Measurements from ENCODE around the gene MRC1. TPM values are rescaled to one million over a fixed set of nuclear protein-coding genes. Genes with fewer than 3 reads are reported as not detected.

Gene MRC1
- total RNA-seq, 1 donor from 2014 or later = 0.80 TPM

GRCh38 chr10:17782921-17783665 is 26.1 kb upstream of the MRC1 start:
- Mint-ChIP-seq H3K36me3 (no peaks in the 10 kb centered on the region), H3K27me3 (peaks cover 3% of the 10 kb centered on the region), H3K4me3 (no peak overlapping the region), H3K27ac (peak overlapping the region; percentile 34), H3K9me3 (no peaks in the 10 kb centered on the region), H3K4me1 (ENCODE audit: unreplicated experiment) (peaks cover 35% of the 10 kb centered on the region)
- no peak for DNase-seq (ENCODE audit: extremely low spot score, unreplicated experiment)
- TF ChIP-seq, protein P1, sequence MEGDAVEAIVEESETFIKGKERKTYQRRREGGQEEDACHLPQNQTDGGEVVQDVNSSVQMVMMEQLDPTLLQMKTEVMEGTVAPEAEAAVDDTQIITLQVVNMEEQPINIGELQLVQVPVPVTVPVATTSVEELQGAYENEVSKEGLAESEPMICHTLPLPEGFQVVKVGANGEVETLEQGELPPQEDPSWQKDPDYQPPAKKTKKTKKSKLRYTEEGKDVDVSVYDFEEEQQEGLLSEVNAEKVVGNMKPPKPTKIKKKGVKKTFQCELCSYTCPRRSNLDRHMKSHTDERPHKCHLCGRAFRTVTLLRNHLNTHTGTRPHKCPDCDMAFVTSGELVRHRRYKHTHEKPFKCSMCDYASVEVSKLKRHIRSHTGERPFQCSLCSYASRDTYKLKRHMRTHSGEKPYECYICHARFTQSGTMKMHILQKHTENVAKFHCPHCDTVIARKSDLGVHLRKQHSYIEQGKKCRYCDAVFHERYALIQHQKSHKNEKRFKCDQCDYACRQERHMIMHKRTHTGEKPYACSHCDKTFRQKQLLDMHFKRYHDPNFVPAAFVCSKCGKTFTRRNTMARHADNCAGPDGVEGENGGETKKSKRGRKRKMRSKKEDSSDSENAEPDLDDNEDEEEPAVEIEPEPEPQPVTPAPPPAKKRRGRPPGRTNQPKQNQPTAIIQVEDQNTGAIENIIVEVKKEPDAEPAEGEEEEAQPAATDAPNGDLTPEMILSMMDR (conservative IDR thresholded peaks at IDR 0.05) = no peak

- Mint-ChIP-seq H3K9me3 (no peaks in the 10 kb centered on the region), H3K4me3 (no peak overlapping the region), H3K4me1 (ENCODE audit: unreplicated experiment) (peaks cover 35% of the 10 kb centered on the region), H3K27me3 (peaks cover 3% of the 10 kb centered on the region), H3K27ac (no peak overlapping the region), H3K36me3 (no peaks in the 10 kb centered on the region)
- DNase-seq (ENCODE audit: extremely low spot score, unreplicated experiment) = no peak
- TF ChIP-seq, protein P1 (conservative IDR thresholded peaks at IDR 0.05) = no peak
Observed at GRCh38 chr10:17783751-17784150, 25.4 kb upstream of the MRC1 start.

DNA sequence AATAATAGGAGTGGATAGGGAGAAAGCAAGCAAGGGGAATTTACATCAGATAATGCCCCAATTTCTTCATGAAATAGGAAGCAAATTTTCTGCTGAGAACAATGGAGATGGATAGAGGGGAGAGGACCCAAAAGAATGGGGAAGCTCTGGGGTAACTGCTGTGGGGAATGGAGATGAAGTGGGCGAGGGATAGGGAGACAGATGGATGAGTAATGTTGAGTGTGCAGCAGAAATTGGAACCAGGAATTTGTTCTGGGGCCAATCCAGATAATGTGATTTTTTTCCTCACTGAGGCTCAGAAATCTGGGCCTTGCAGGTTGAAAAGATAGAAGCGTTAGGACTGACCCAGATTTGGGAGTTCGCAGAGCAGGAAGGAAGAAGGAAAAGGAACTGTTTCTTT is 24.5 kb upstream of the MRC1 start:
- Mint-ChIP-seq H3K27ac (no peak overlapping the region), H3K4me3 (no peak overlapping the region), H3K36me3 (no peaks in the 10 kb centered on the region), H3K4me1 (ENCODE audit: unreplicated experiment) (peaks cover 33% of the 10 kb centered on the region), H3K27me3 (peaks cover 3% of the 10 kb centered on the region), H3K9me3 (no peaks in the 10 kb centered on the region)
- TF ChIP-seq, protein P1 (conservative IDR thresholded peaks at IDR 0.05) = no peak
- DNase-seq (ENCODE audit: extremely low spot score, unreplicated experiment) = no peak

GRCh38 chr10:17785276-17785930 is 23.7 kb upstream of the MRC1 start:
- Mint-ChIP-seq H3K4me1 (ENCODE audit: unreplicated experiment) (peaks cover 31% of the 10 kb centered on the region), H3K9me3 (no peaks in the 10 kb centered on the region), H3K4me3 (no peak overlapping the region), H3K27me3 (peaks cover 3% of the 10 kb centered on the region), H3K36me3 (no peaks in the 10 kb centered on the region), H3K27ac (no peak overlapping the region)
- TF ChIP-seq, protein P1 (conservative IDR thresholded peaks at IDR 0.05) = no peak
- no peak for DNase-seq (ENCODE audit: extremely low spot score, unreplicated experiment)

DNA sequence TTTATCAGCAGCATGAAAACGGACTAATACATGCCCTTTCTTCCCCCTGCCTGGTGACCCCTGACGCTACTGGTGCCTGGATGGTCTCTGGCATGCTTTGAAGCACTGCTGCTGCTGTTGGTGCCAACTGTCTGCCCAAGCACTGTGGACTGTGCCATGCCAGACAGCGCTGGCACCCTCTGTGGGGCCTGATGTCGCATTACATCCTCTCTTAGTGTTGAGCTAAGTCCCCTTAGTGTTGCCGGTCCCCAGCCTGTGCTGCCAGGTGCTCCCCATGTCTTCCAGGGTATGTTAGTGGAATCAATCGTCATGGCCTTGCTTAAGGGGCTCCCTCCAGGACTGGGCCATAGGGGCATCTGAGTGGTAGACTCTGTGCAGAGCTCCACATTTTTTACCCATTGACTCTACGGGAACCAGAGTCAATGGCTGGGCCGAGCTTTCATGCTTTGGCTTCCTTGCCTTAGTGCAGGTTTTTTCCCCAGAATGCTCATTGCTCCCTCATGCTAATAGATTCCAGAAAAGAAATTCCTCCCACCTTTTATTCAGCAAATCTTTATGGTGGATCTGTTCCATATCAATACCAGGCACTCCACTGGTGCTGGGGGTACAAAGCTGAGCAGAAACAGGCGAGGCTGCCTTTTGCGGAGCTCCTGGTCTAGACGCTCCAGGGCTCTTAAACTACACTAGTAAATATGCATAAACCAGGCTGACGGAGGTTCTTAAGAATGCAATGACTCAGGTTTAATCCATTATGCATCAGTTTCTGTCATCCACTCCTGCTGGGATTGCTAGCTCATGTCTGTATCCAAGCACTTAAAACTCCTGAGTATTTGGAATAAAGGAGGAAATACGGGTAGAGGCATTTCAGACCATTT is 21.8 kb upstream of the MRC1 start:
- Mint-ChIP-seq H3K4me3 (no peak overlapping the region), H3K9me3 (no peaks in the 10 kb centered on the region)

More for the DNA sequence above, 21.8 kb upstream of the MRC1 start:
- H3K4me1 Mint-ChIP-seq (ENCODE audit: unreplicated experiment) = peaks cover 31% of the 10 kb centered on the region
- H3K27me3 Mint-ChIP-seq = peaks cover 3% of the 10 kb centered on the region
- peak overlapping the region; percentile 53 for H3K27ac Mint-ChIP-seq
- DNase-seq (ENCODE audit: extremely low spot score, unreplicated experiment) = no peak
- H3K36me3 Mint-ChIP-seq = no peaks in the 10 kb centered on the region
- TF ChIP-seq, protein P1 (conservative IDR thresholded peaks at IDR 0.05) = no peak

Measured in type B pancreatic cell (in vitro differentiated cells).